Calu3 (cell line): ENCODE results near the gene PPP1R9A. TPM values are rescaled to one million over a fixed set of nuclear protein-coding genes. Genes with fewer than 3 reads are reported as not detected.

Experiments used
- BruUV-seq: library from RNA; stranded (reverse); fragments of 400-500 nt; replicated peaks from 2 replicates; lab custom pipeline; 2021; lab: Mats Ljungman, UMichigan
- CTCF ChIA-PET: fragments of 300-600 bp; sonication (Branson Sonifier 250); formaldehyde crosslinking; loops from one replicate; lab custom pipeline; 2022; ENCODE audit warnings: antibody characterized with exemption; lab: Charles Lee
- DNase-seq: peaks from one replicate; pipeline ENCODE4 v3.0.0; 2022
- H3K27ac Mint-ChIP-seq: one replicate; pipeline ENCODE4 v1.8.0; 2022; ENCODE audit warnings: mixed read lengths; ENCODE audit not compliant: unreplicated experiment
- H3K27me3 Mint-ChIP-seq: one replicate; pipeline ENCODE4 v1.8.0; 2022; ENCODE audit warnings: mixed read lengths; ENCODE audit not compliant: unreplicated experiment
- H3K36me3 Mint-ChIP-seq: one replicate; pipeline ENCODE4 v1.8.0; 2022; ENCODE audit warnings: mild to moderate bottlenecking, moderate library complexity, mixed read lengths; ENCODE audit not compliant: insufficient read depth, unreplicated experiment
- H3K4me1 Mint-ChIP-seq: one replicate; pipeline ENCODE4 v1.8.0; 2022; ENCODE audit warnings: mild to moderate bottlenecking, low read depth, mixed read lengths; ENCODE audit not compliant: unreplicated experiment
- H3K4me3 Mint-ChIP-seq: one replicate; pipeline ENCODE4 v1.8.0; 2022; ENCODE audit warnings: mild to moderate bottlenecking, low read depth, moderate library complexity, mixed read lengths; ENCODE audit not compliant: unreplicated experiment
- H3K9me3 Mint-ChIP-seq: one replicate; pipeline ENCODE4 v1.8.0; 2022; ENCODE audit warnings: low read depth, mixed read lengths; ENCODE audit not compliant: unreplicated experiment
- CTCF ChIP-seq: fragments of 200-600 bp; IDR thresholded peaks from one replicate; pipeline ENCODE4 v1.8.0; 2022; ENCODE audit warnings: antibody characterized with exemption; ENCODE audit not compliant: unreplicated experiment
- intact Hi-C: fragments of 100-400 bp; cut with micrococcal nuclease; formaldehyde crosslinking; loops from one replicate; pipeline ENCODE4 v1.10.0; 2022; ENCODE audit not compliant: unreplicated experiment
- total RNA-seq: library from RNA; stranded (reverse); gene quantifications from 2 replicates; pipeline ENCODE4 v1.2.3, GENCODE V29; 2022

Gene PPP1R9A
- total RNA-seq, 1 experiment from 2014 or later = 19.4 TPM

- Mint-ChIP-seq H3K4me3 (no peak overlapping the region), H3K36me3 (no peaks in the 10 kb centered on the region), H3K4me1 (no peaks in the 10 kb centered on the region), H3K9me3 (no peaks in the 10 kb centered on the region), H3K27me3 (no peaks in the 10 kb centered on the region), H3K27ac (no peak overlapping the region)
- intact Hi-C loops = no loop called here
- CTCF ChIA-PET = no interaction called here
- BruUV-seq = no TSS peak
- no peak for TF ChIP-seq CTCF
- DNase-seq = no peak
Observed at GRCh38 chr7:95309951-95310350, 402.6 kb downstream of the PPP1R9A start.

- CTCF ChIA-PET = no interaction called here
- no TSS peak for BruUV-seq
Observed at GRCh38 chr7:95311389-95311788, 404.0 kb downstream of the PPP1R9A start.

GRCh38 chr7:95312561-95312960 is 405.2 kb downstream of the PPP1R9A start:
- TF ChIP-seq CTCF = no peak
- H3K27me3 Mint-ChIP-seq = no peaks in the 10 kb centered on the region
- intact Hi-C loops = no loop called here
- no TSS peak for BruUV-seq
- H3K4me3 Mint-ChIP-seq = no peak overlapping the region
- H3K4me1 Mint-ChIP-seq = no peaks in the 10 kb centered on the region
- no peaks in the 10 kb centered on the region for H3K9me3 Mint-ChIP-seq
- H3K27ac Mint-ChIP-seq = no peak overlapping the region
- CTCF ChIA-PET = no interaction called here
- no peaks in the 10 kb centered on the region for H3K36me3 Mint-ChIP-seq
- DNase-seq = no peak

More at GRCh38 chr7:95311389-95311788, 404.0 kb downstream of the PPP1R9A start:
- no peak for DNase-seq
- TF ChIP-seq CTCF = no peak
- Mint-ChIP-seq H3K27me3 (no peaks in the 10 kb centered on the region), H3K4me1 (no peaks in the 10 kb centered on the region), H3K4me3 (no peak overlapping the region), H3K36me3 (no peaks in the 10 kb centered on the region), H3K27ac (no peak overlapping the region), H3K9me3 (no peaks in the 10 kb centered on the region)
- intact Hi-C loops = no loop called here

GRCh38 chr7:95316588-95316987 is 409.2 kb downstream of the PPP1R9A start:
- H3K9me3 Mint-ChIP-seq = no peaks in the 10 kb centered on the region
- H3K27me3 Mint-ChIP-seq = no peaks in the 10 kb centered on the region
- TF ChIP-seq CTCF = no peak
- intact Hi-C loops = no loop called here
- no peak overlapping the region for H3K4me3 Mint-ChIP-seq
- no TSS peak for BruUV-seq
- no peaks in the 10 kb centered on the region for H3K36me3 Mint-ChIP-seq
- CTCF ChIA-PET = no interaction called here
- no peak overlapping the region for H3K27ac Mint-ChIP-seq
- DNase-seq = no peak
- H3K4me1 Mint-ChIP-seq = no peaks in the 10 kb centered on the region
